HL-60 (cell line): ENCODE data around the gene YWHAQ.

Experiments
- GABPA ChIP-seq: IDR thresholded peaks from 2 replicates; pipeline ENCODE4 v1.6.1; 2012; ENCODE audit warnings: low read depth
- POLR2AphosphoS5 ChIP-seq: IDR thresholded peaks from 2 replicates; pipeline ENCODE4 v1.6.1; 2012; ENCODE audit warnings: low read depth
- SPI1 ChIP-seq: IDR thresholded peaks from 2 replicates; pipeline ENCODE4 v1.6.1; 2012; ENCODE audit warnings: low read depth, mild to moderate bottlenecking, borderline replicate concordance
- TF ChIP-seq, protein P1 (sequence below): IDR thresholded peaks from one replicate; pipeline ENCODE4 v1.5.1; 2011; ENCODE audit warnings: low read length, control low read depth, inconsistent platforms; ENCODE audit not compliant: insufficient read depth
- TF ChIP-seq, protein P2 (sequence below): IDR thresholded peaks from 2 replicates; pipeline ENCODE4 v1.6.1; 2012; ENCODE audit warnings: low read depth; ENCODE audit not compliant: insufficient replicate concordance

DNA sequence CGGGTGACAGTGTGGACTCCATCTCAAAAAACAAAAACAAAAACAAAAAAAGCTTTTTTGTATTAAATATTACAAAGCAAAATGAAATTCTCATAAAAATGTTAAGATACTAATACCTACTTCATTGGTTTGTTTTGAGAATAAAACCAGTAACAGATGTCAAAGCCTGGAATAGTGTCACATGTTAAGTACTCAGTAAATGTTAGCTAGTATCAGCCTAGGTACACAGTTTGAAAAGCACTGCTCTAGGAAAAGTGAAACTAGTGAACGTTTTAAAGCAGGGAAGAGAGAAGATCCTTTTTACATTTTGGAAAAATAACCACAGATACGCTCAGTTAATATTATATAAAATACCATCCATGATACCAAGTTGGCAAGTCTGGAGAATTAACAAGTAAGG lies 38.1 kb downstream of the YWHAQ start:
- TF ChIP-seq, protein P1, sequence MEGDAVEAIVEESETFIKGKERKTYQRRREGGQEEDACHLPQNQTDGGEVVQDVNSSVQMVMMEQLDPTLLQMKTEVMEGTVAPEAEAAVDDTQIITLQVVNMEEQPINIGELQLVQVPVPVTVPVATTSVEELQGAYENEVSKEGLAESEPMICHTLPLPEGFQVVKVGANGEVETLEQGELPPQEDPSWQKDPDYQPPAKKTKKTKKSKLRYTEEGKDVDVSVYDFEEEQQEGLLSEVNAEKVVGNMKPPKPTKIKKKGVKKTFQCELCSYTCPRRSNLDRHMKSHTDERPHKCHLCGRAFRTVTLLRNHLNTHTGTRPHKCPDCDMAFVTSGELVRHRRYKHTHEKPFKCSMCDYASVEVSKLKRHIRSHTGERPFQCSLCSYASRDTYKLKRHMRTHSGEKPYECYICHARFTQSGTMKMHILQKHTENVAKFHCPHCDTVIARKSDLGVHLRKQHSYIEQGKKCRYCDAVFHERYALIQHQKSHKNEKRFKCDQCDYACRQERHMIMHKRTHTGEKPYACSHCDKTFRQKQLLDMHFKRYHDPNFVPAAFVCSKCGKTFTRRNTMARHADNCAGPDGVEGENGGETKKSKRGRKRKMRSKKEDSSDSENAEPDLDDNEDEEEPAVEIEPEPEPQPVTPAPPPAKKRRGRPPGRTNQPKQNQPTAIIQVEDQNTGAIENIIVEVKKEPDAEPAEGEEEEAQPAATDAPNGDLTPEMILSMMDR, result no peak
- TF ChIP-seq SPI1 (no peak), POLR2AphosphoS5 (no peak), GABPA (no peak)
- TF ChIP-seq, protein P2, sequence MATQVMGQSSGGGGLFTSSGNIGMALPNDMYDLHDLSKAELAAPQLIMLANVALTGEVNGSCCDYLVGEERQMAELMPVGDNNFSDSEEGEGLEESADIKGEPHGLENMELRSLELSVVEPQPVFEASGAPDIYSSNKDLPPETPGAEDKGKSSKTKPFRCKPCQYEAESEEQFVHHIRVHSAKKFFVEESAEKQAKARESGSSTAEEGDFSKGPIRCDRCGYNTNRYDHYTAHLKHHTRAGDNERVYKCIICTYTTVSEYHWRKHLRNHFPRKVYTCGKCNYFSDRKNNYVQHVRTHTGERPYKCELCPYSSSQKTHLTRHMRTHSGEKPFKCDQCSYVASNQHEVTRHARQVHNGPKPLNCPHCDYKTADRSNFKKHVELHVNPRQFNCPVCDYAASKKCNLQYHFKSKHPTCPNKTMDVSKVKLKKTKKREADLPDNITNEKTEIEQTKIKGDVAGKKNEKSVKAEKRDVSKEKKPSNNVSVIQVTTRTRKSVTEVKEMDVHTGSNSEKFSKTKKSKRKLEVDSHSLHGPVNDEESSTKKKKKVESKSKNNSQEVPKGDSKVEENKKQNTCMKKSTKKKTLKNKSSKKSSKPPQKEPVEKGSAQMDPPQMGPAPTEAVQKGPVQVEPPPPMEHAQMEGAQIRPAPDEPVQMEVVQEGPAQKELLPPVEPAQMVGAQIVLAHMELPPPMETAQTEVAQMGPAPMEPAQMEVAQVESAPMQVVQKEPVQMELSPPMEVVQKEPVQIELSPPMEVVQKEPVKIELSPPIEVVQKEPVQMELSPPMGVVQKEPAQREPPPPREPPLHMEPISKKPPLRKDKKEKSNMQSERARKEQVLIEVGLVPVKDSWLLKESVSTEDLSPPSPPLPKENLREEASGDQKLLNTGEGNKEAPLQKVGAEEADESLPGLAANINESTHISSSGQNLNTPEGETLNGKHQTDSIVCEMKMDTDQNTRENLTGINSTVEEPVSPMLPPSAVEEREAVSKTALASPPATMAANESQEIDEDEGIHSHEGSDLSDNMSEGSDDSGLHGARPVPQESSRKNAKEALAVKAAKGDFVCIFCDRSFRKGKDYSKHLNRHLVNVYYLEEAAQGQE, result no peak
